ENCODE data around the gene SLC38A11.

Gene SLC38A11

GRCh38 chr2:164943289-164943688 lies 12.0 kb downstream of the SLC38A11 start:
- Mint-ChIP-seq H3K4me1 (no peaks in the 10 kb centered on the region), H3K9me3 (no peaks in the 10 kb centered on the region), H3K27me3 (no peaks in the 10 kb centered on the region), H3K27ac (no peak overlapping the region), H3K4me3 (no peak overlapping the region)
- ATAC-seq (no peak), DNase-seq (no peak)

GRCh38 chr2:164937864-164938401 lies 17.4 kb downstream of the SLC38A11 start:
- no peak overlapping the region for H3K27ac Mint-ChIP-seq

DNA sequence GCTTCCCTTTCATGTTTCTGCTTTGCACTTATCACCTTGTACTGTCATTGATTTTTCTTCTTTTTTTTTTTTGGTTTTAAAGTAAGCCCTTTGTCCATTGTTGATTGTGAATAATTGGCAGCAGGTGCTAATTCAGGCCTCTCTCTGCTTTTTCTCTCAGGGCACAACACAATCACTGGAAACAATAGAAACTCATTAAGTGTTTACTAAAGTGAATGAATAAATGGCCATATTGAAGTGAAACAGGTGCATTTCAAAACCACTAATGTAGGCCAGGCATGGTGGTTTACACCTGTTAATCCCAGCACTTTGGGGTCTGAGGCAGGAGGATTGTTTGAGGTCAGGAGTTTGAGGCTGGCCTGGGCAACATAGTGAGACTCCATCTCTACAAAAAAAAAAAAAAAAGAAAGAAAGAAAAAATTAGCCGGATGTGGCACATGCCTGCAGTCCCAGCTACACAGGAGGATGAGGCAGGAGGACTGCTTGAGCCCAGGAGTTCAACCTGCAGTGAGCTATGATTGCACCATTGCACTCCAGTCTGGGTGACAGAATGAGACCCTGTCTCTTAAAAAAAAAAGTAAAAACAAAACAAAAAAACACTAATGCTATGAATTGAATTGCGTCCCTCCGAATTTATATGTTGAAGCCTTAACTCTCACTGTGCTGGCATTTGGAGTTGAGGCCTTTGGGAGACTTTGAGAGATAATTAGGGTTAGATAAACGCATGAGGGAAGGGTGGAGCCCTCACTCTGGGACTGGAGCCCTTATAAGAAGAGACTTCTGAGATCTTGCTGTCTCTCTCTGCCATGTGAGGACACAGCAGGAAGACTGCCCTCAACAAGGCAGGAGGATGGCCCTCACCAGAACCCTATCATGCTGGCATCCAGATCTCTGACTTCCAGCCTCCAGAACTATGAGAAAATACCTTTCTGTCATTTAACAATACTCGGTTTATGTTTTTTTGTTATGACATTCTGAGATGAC lies 19.9 kb downstream of the SLC38A11 start:
- Mint-ChIP-seq H3K4me1 (no peaks in the 10 kb centered on the region), H3K27ac (no peak overlapping the region), H3K27me3 (no peaks in the 10 kb centered on the region), H3K9me3 (peaks cover 0 to 6% of the 10 kb centered on the region in 2 donors), H3K4me3 (no peak overlapping the region)
- no peak for ATAC-seq
- no peak for DNase-seq

More at GRCh38 chr2:164937864-164938401, 17.4 kb downstream of the SLC38A11 start:
- Mint-ChIP-seq H3K4me1 (no peaks in the 10 kb centered on the region), H3K4me3 (no peak overlapping the region), H3K9me3 (no peaks in the 10 kb centered on the region), H3K27me3 (no peaks in the 10 kb centered on the region)
- ATAC-seq (no peak), DNase-seq (no peak)

DNA sequence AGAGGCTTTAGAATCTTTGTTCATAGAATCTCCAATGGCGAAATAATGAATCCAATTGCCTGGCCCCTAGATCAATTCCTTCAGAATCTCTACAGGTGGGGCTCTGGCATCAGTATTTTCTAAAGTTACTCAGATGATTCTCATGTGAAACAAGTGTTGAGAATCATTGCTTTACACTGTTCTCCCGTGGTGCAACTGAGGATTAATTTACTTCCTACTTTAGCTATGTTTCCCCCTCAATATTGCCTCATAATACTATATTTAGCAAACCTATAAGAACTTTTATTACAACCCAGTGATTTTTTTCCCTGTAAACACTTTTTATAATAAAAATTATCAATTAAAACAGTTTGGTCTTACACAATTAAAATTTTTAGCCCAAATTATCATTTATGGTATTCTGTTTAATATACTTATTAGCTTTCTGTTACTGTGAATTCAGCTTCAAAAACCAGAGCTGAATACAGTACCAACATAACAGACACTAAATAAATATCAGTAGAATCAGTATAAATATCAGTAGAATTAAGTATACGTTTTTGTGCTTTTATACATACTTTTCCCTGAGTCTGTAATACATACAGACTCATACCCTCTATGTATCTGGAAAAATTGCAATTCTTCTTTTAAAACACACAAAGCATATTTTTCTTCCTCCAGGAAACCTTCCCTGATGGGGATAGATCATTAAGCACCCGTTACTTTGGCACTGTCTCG lies 20.8 kb downstream of the SLC38A11 start:
- no peak overlapping the region for H3K4me3 Mint-ChIP-seq

GRCh38 chr2:164933671-164934189 lies 21.6 kb downstream of the SLC38A11 start:
- H3K4me3 Mint-ChIP-seq, result no peak overlapping the region
- no peak for ATAC-seq
- H3K27me3 Mint-ChIP-seq, result no peaks in the 10 kb centered on the region
- no peak overlapping the region for H3K27ac Mint-ChIP-seq
- no peaks in the 10 kb centered on the region for H3K4me1 Mint-ChIP-seq
- peaks cover 4 to 6% of the 10 kb centered on the region in 2 donors for H3K9me3 Mint-ChIP-seq
- DNase-seq, result no peak

More for the DNA sequence above, 20.8 kb downstream of the SLC38A11 start:
- H3K27ac Mint-ChIP-seq, result no peak overlapping the region
- no peaks in the 10 kb centered on the region for H3K4me1 Mint-ChIP-seq
- ATAC-seq, result no peak
- no peaks in the 10 kb centered on the region for H3K27me3 Mint-ChIP-seq
- peaks cover 0 to 6% of the 10 kb centered on the region in 2 donors for H3K9me3 Mint-ChIP-seq
- no peak for DNase-seq

DNA sequence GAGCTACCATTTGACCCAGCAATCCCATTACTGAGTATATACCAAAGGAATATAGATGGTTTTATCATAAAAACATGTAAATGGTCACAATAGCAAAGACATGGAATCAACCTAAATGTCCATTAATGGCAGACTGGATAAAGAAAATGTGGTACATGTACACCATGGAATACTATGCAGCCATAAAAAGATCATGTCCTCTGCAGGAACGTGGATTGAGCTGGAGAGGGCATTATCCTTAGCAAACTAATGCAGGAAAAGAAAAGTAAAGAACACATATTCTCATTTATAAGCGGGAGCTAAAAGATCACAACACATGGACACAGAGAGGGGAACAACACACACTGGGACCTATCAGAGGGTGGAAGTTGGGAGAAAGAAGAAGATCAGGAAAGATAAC lies 22.9 kb downstream of the SLC38A11 start:
- Mint-ChIP-seq H3K9me3 (peaks cover 5 to 6% of the 10 kb centered on the region in 2 donors), H3K27me3 (no peaks in the 10 kb centered on the region), H3K4me1 (no peaks in the 10 kb centered on the region), H3K27ac (no peak overlapping the region), H3K4me3 (no peak overlapping the region)
- ATAC-seq, result no peak
- no peak for DNase-seq

GRCh38 chr2:164928101-164928673 lies 27.1 kb downstream of the SLC38A11 start:
- Mint-ChIP-seq H3K27ac (no peak overlapping the region), H3K27me3 (no peaks in the 10 kb centered on the region), H3K4me1 (no peaks in the 10 kb centered on the region), H3K4me3 (no peak overlapping the region), H3K9me3 (peaks cover 11 to 13% of the 10 kb centered on the region in 2 donors)
- ATAC-seq (no peak), DNase-seq (no peak)

DNA sequence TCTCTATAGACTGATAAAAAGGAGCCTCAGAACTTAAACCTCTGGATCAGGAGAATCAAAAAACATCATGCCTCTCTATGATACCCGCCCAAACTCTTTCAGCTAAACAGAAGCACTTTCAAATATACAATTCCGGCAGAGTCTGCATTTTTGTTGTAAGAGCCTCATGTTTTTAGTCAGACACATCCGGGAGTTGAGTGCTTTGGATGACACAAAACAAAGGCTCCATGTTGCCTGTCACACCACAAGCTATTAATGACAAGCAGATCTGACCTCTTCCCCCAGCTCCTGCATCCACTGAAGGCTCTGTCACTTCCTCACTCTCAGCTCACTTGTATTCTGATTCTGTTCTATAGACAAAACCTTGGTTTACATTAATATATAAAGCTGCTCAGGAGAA lies 33.2 kb downstream of the SLC38A11 start:
- no peaks in the 10 kb centered on the region for H3K4me1 Mint-ChIP-seq
- DNase-seq (no peak), ATAC-seq (no peak)
- H3K4me3 Mint-ChIP-seq, result no peak overlapping the region
- H3K27ac Mint-ChIP-seq, result no peak overlapping the region
- no peaks in the 10 kb centered on the region for H3K27me3 Mint-ChIP-seq
- peaks cover 5 to 8% of the 10 kb centered on the region in 2 donors for H3K9me3 Mint-ChIP-seq

DNA sequence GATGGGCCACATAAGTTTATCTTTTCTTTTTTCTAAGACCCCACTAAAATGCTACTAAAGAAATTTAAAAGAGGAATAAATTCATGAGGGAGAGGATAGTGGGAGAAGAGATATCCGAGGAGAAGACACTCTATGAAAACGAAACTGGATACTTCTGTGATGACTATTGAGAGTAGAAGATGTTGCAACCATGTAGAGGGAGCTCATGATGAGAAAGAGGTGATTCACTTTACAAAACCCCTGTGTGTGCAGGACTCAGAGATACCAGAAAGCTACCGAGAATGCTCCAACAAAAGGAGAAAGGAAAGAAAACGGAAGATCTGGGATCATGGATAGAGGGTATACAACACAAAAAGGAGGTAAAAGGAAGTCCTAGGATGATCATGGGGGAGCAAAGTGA lies 34.9 kb downstream of the SLC38A11 start:
- ATAC-seq (no peak), DNase-seq (no peak)
- no peaks in the 10 kb centered on the region for H3K9me3 Mint-ChIP-seq
- H3K27me3 Mint-ChIP-seq, result no peaks in the 10 kb centered on the region
- H3K4me3 Mint-ChIP-seq, result no peak overlapping the region
- no peak overlapping the region for H3K27ac Mint-ChIP-seq
- no peaks in the 10 kb centered on the region for H3K4me1 Mint-ChIP-seq

DNA sequence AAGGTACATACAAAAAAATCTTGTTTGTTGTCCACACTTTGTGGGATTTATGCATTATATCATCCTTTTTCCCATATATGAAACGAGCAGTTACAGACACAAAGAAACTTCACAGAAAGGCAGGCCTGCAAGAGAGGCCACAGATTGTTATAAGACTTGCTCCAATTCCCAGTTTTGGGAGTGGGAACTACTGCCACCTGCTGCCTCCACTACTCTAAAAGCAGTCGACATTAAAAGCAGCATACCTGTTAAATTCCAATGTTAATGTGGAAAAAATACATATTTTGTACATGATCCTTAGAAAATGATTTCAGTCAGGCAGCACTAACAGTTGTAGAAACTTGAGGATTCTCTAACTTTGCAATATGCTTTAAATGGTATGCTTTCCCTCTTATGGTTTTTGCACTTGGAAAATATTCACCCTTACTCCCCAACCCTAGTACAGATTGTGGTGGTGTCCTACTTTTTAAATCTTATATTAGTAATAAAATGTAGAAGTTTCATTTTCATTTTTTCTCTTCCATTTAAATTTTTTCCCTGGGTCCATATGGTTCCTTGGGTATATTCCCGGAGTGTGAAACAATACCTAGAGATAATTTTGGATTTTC lies 37.9 kb downstream of the SLC38A11 start:
- H3K27me3 Mint-ChIP-seq, result no peaks in the 10 kb centered on the region
- H3K4me1 Mint-ChIP-seq, result no peaks in the 10 kb centered on the region
- no peak overlapping the region for H3K4me3 Mint-ChIP-seq
- DNase-seq, result no peak
- H3K27ac Mint-ChIP-seq, result no peak overlapping the region
- ATAC-seq, result no peak
- H3K9me3 Mint-ChIP-seq, result no peaks in the 10 kb centered on the region

GRCh38 chr2:164915566-164915965 lies 39.8 kb downstream of the SLC38A11 start:
- H3K4me1 Mint-ChIP-seq, result no peaks in the 10 kb centered on the region
- H3K27me3 Mint-ChIP-seq, result no peaks in the 10 kb centered on the region
- DNase-seq (no peak), ATAC-seq (no peak)
- no peaks in the 10 kb centered on the region for H3K9me3 Mint-ChIP-seq
- H3K27ac Mint-ChIP-seq, result no peak overlapping the region
- no peak overlapping the region for H3K4me3 Mint-ChIP-seq

- no peaks in the 10 kb centered on the region for H3K27me3 Mint-ChIP-seq
- no peak overlapping the region for H3K4me3 Mint-ChIP-seq
- H3K4me1 Mint-ChIP-seq, result no peaks in the 10 kb centered on the region
- DNase-seq (no peak), ATAC-seq (no peak)
- no peaks in the 10 kb centered on the region for H3K9me3 Mint-ChIP-seq
- no peak overlapping the region for H3K27ac Mint-ChIP-seq
Measured at GRCh38 chr2:164913640-164914350, 41.5 kb downstream of the SLC38A11 start.

- DNase-seq (no peak), ATAC-seq (no peak)
- no peak overlapping the region for H3K4me3 Mint-ChIP-seq
- H3K27ac Mint-ChIP-seq, result no peak overlapping the region
- H3K27me3 Mint-ChIP-seq, result no peaks in the 10 kb centered on the region
- no peaks in the 10 kb centered on the region for H3K4me1 Mint-ChIP-seq
- no peaks in the 10 kb centered on the region for H3K9me3 Mint-ChIP-seq
Measured at GRCh38 chr2:164913011-164913410, 42.3 kb downstream of the SLC38A11 start.

- no peak for ATAC-seq
- no peak overlapping the region for H3K27ac Mint-ChIP-seq
- H3K9me3 Mint-ChIP-seq, result no peaks in the 10 kb centered on the region
- DNase-seq, result no peak
- no peaks in the 10 kb centered on the region for H3K27me3 Mint-ChIP-seq
- H3K4me3 Mint-ChIP-seq, result no peak overlapping the region
- no peaks in the 10 kb centered on the region for H3K4me1 Mint-ChIP-seq
Measured at GRCh38 chr2:164911832-164912231, 43.5 kb downstream of the SLC38A11 start.

Data from stimulated activated naive CD8-positive, alpha-beta T cell treated with anti-CD3 and anti-CD28 coated beads, Interleukin-15, amount 100 ng/mL, for 72 hours (primary cell).